HG02571 (cell line): ENCODE results near the gene OGA.

Experiments
- ATAC-seq: cut with Tn5 transposase; IDR thresholded peaks from one replicate; pipeline ENCODE4 v1.9.1; 2021; ENCODE audit warnings: mild to moderate bottlenecking, moderate library complexity; ENCODE audit not compliant: unreplicated experiment

Gene OGA

DNA sequence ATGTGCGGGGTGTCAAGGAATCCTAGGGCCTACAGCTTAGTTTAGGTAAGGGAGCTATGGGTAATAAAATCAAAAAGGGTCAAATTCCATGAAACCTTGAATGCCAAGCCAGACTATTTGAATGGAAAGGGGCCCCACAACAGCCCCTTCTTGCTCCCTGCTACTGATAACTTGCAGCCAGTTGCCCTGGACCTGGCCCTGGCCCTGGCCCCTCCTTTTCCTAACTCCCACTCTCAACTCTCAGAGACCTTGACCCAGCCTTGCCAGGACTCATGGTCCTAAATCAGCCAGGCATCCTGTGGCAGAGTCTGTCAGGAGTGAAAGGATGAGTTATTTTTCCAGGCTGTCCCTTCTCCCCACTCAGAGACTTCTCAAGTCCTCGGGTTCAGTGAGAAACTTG lies 19.5 kb upstream of the OGA start:
- no peak for ATAC-seq

DNA sequence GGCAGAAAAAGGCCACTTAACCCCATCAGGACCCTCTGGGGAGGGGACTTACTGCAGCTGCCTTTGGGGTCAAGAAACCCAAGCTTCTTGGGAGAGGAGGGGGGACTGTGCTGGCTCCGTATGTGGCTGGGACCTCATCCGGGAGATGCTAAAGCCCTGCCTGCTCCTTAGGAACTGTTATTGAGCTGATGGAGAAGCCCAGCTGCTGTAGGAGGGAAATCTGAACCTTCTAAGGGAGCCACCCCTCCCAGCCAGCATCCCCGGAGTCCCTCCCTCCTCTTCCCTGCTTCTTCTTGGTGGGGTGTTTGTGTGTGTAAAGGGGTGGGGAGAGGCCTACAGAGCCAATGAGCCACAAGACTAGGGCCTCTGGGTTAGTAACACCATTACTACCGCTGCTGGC lies 17.1 kb upstream of the OGA start:
- ATAC-seq = no peak

DNA sequence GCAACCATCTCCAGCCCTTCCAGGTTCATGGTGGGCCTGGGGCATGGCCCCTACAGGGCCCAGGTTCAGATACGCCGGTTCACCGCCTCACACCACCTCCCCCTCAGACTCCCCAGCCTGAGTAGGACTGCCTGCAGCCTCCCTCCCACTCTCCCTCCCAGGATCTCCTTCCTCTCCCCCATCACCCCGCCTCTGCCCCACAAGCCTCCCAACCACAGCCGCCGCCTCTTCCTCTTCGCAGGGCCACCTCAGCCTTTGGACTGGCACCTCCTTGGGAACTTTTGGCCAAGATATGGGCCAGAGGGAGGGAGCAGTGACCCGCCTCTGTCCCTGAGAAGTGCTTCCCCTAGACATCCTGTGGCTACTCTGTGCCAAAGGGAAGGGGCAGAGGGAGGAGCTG lies 16.1 kb upstream of the OGA start:
- ATAC-seq = no peak

- no peak for ATAC-seq
Observed at GRCh38 chr10:101833466-101833865, 15.2 kb upstream of the OGA start.

DNA sequence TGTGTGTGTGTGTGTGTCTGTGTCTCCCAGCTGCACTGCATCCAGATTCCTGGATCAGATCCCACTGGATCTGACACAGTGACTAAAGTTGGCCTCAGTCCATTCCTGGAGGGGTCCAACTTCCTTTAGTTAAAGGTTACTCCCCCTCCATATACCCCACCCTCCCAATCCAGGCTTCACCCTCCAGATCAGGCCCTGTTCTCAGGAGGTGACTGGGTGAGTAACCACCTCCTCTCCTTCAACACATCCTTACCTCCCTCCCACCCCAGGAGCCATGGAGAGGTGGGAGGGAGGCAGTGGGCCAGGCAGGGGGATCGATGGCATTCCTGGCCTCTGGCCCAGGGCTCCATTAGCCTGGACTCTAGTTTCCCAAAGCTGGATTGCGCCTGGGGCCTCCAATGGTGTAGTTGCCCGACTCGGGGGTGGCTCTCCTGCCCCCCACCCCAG lies 14.1 kb upstream of the OGA start:
- no peak for ATAC-seq

- ATAC-seq = no peak
Observed at GRCh38 chr10:101831169-101831811, 13.0 kb upstream of the OGA start.

DNA sequence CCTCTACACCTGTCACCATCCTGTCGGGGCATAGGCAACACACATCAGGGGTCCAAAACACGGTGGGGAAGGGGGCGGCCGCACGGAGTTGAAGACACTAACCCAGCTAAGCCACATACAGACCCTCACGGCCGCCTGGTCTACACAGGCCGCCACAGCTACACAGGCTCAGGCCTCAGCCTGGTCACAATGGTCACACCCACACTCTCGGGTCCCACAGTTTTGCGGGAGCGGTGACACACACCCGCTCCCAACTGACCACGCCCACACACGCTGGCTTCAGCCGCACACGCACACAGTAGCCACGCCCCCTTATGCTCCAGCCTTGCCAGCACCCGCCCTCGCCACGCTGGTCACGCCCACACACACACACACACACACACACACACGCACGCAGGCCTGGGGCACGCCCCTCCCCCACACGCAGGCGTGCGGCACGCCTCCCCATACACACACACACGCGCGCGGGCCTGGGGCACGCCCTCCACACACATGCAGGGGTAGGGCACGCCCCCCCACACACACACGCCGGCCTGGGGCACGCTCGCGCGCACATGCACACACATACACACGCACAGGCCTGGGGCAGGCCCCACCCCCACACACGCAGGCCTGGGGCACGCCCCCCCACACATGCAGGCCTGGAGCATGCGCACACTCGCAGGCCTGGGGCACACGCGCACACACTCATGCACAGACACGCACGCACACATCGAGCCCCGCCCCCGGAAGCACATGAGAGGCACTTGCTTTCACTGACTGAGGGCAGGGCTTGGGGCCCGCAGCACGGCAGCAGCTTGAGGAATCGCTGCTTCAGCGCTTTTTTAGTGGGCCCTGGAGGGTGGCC lies 12.3 kb upstream of the OGA start:
- peak; percentile 57 for ATAC-seq

GRCh38 chr10:101829561-101830315 lies 11.5 kb upstream of the OGA start:
- ATAC-seq = peak; percentile 20

- no peak for ATAC-seq
Observed at GRCh38 chr10:101828766-101829551, 10.7 kb upstream of the OGA start.

- ATAC-seq = no peak
Observed at GRCh38 chr10:101827919-101828600, 9.8 kb upstream of the OGA start.

GRCh38 chr10:101826852-101827434 lies 8.7 kb upstream of the OGA start:
- no peak for ATAC-seq

GRCh38 chr10:101824736-101825135 lies 6.5 kb upstream of the OGA start:
- ATAC-seq = no peak

DNA sequence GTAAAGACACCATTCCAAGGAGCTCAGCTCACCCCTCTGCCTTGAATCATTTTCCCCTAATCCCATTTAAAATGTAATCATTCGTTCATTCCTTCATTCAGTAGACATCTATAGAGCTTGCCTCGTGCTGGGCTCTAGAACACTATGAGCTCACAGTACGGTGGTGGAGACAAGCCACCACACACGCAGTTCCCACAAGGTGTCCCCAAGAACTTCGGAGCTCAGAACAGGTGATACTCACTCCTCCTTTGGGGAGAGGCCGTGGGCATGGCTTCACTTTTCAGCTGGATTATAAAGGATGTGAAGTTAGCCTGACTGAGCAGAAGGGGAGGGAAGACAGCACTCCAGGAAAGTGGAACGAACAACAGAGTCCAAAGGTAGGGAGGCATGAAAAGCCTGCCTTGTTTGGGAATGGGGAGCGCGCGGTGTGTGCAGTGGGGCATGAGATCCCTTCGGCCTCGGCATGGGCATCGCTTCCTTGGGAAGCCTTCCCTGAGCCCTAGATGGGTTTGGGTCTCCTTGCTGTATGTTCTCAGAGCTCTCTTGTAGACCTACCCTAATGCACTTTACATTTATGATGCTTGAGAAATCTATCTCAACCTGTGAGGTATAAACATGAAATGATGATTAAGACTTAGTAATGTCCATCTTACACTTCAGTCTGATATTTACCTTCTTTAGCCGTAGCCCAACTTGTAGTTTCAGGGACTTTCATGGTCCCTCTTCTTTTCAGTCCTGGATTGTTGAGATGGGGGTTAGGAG lies 809 bp upstream of the OGA start:
- ATAC-seq = peak; percentile 6

- peak; percentile 3 for ATAC-seq
Observed at GRCh38 chr10:101817337-101818118, 716 bp downstream of the OGA start.

DNA sequence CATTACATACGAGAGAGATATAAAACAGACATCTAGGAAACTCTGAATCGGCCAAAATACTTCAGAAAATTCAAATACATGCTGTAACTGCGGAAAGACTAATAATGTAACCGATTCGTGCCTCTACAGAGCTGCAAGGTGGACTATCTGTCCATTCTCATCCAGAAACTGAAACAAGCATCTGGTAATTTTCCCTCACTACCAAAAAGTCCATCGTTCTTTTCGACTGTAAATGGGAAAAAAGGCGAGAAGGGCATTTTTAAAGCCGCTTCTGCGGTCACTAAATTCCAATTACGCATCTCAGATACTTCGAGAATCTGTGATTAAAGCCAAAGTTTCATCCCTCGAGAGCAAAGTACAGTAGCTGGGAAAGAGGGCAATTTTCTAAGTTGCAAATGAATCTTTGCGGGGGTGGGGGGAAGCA lies 1.3 kb downstream of the OGA start:
- no peak for ATAC-seq

GRCh38 chr10:101816376-101816775 lies 1.9 kb downstream of the OGA start:
- no peak for ATAC-seq

- no peak for ATAC-seq
Observed at GRCh38 chr10:101814466-101815071, 3.7 kb downstream of the OGA start.

- ATAC-seq = no peak
Observed at GRCh38 chr10:101812606-101813005, 5.6 kb downstream of the OGA start.
